Measurements from ENCODE around the gene FAM107B.

DNA sequence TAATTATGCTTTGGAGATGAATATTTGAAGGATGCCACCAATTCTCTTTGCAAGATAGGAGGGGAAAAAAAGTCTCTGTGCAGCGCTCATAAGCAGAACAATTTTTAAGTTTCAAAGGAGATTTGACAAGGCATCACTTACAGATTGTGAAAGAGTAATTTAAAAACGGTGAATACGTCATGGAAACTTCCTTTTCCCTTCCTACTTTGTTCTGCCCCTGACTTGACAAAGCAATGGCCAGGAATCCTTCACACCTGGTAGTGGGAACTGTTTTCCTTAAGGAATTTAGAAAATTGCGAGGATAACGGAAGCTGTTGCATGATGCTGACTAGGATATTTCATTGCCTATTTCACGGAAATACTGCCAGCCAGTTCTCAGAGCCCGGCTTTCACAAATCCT lies 16.7 kb downstream of the FAM107B start:
- no peak for TF ChIP-seq MTA3 (IDR thresholded peaks at IDR 0.05; ENCODE audit: borderline replicate concordance, low read length)
- no peak for TF ChIP-seq BRCA1 (IDR thresholded peaks at IDR 0.05; ENCODE audit: low read depth, low read length)
- TF ChIP-seq, protein P1, sequence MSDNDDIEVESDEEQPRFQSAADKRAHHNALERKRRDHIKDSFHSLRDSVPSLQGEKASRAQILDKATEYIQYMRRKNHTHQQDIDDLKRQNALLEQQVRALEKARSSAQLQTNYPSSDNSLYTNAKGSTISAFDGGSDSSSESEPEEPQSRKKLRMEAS (IDR thresholded peaks at IDR 0.05; ENCODE audit: low read depth, low read length), result no peak
- TF ChIP-seq, protein P2, sequence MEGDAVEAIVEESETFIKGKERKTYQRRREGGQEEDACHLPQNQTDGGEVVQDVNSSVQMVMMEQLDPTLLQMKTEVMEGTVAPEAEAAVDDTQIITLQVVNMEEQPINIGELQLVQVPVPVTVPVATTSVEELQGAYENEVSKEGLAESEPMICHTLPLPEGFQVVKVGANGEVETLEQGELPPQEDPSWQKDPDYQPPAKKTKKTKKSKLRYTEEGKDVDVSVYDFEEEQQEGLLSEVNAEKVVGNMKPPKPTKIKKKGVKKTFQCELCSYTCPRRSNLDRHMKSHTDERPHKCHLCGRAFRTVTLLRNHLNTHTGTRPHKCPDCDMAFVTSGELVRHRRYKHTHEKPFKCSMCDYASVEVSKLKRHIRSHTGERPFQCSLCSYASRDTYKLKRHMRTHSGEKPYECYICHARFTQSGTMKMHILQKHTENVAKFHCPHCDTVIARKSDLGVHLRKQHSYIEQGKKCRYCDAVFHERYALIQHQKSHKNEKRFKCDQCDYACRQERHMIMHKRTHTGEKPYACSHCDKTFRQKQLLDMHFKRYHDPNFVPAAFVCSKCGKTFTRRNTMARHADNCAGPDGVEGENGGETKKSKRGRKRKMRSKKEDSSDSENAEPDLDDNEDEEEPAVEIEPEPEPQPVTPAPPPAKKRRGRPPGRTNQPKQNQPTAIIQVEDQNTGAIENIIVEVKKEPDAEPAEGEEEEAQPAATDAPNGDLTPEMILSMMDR (IDR thresholded peaks at IDR 0.05 in 2 of 3, conservative IDR thresholded peaks at IDR 0.05 in 1 of 3; ENCODE audit: control insufficient read depth in 2 of 3, extremely low read depth in 1 of 3, insufficient read depth in 1 of 3, low read depth in 3 of 3, low read length in 3 of 3), result no peak
- TF ChIP-seq POLR2AphosphoS5 (IDR thresholded peaks at IDR 0.05; ENCODE audit: low read length), result no peak
- TF ChIP-seq POLR2A (IDR thresholded peaks at IDR 0.05; ENCODE audit: low read depth, low read length), result no peak
- TF ChIP-seq BHLHE40 (IDR thresholded peaks at IDR 0.05; ENCODE audit: borderline replicate concordance in 1 of 2, low read depth in 2 of 2, low read length in 1 of 2), result no peak
- TF ChIP-seq, protein P3, sequence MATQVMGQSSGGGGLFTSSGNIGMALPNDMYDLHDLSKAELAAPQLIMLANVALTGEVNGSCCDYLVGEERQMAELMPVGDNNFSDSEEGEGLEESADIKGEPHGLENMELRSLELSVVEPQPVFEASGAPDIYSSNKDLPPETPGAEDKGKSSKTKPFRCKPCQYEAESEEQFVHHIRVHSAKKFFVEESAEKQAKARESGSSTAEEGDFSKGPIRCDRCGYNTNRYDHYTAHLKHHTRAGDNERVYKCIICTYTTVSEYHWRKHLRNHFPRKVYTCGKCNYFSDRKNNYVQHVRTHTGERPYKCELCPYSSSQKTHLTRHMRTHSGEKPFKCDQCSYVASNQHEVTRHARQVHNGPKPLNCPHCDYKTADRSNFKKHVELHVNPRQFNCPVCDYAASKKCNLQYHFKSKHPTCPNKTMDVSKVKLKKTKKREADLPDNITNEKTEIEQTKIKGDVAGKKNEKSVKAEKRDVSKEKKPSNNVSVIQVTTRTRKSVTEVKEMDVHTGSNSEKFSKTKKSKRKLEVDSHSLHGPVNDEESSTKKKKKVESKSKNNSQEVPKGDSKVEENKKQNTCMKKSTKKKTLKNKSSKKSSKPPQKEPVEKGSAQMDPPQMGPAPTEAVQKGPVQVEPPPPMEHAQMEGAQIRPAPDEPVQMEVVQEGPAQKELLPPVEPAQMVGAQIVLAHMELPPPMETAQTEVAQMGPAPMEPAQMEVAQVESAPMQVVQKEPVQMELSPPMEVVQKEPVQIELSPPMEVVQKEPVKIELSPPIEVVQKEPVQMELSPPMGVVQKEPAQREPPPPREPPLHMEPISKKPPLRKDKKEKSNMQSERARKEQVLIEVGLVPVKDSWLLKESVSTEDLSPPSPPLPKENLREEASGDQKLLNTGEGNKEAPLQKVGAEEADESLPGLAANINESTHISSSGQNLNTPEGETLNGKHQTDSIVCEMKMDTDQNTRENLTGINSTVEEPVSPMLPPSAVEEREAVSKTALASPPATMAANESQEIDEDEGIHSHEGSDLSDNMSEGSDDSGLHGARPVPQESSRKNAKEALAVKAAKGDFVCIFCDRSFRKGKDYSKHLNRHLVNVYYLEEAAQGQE (IDR thresholded peaks at IDR 0.05; ENCODE audit: low read depth, low read length), result no peak
- TF ChIP-seq NBN (IDR thresholded peaks at IDR 0.05), result no peak
- TF ChIP-seq YY1 (IDR thresholded peaks at IDR 0.05; ENCODE audit: low read depth, low read length), result no peak
- TF ChIP-seq EGR1 (IDR thresholded peaks at IDR 0.05; ENCODE audit: borderline replicate concordance in 1 of 2, low read depth in 2 of 2, low read length in 2 of 2), result no peak
- TF ChIP-seq SREBF2 (IDR thresholded peaks at IDR 0.05; ENCODE audit: low read length), result no peak

Data from GM12878 (cell line).